ENCODE results near the gene BPIFB2.

DNA sequence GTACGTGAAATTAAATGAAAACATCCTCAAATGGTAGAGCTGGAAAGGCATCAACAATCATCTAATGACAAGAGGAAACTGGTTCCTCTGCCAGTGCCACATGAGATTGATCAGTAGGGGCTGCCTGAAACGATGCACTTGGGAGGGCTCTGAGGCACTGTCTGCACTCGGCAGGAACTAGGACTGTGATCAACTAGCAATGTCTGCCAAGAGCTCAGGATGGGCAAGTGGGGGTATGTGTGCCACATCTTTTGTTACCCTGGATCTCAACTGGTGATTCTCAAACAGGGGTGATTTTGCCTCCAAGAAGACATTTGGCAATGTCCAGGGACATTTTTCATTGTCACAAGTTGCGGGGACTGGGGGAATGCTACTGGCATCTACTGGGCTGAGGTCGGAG is 25.9 kb downstream of the BPIFB2 start:
- no peak for TF ChIP-seq POLR2A (IDR thresholded peaks at IDR 0.05; ENCODE audit: low read depth, low read length)
- TF ChIP-seq, protein P1, sequence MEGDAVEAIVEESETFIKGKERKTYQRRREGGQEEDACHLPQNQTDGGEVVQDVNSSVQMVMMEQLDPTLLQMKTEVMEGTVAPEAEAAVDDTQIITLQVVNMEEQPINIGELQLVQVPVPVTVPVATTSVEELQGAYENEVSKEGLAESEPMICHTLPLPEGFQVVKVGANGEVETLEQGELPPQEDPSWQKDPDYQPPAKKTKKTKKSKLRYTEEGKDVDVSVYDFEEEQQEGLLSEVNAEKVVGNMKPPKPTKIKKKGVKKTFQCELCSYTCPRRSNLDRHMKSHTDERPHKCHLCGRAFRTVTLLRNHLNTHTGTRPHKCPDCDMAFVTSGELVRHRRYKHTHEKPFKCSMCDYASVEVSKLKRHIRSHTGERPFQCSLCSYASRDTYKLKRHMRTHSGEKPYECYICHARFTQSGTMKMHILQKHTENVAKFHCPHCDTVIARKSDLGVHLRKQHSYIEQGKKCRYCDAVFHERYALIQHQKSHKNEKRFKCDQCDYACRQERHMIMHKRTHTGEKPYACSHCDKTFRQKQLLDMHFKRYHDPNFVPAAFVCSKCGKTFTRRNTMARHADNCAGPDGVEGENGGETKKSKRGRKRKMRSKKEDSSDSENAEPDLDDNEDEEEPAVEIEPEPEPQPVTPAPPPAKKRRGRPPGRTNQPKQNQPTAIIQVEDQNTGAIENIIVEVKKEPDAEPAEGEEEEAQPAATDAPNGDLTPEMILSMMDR (IDR thresholded peaks at IDR 0.05; ENCODE audit: extremely low read depth in 1 of 2, insufficient read depth in 1 of 2, low read depth in 1 of 2, low read length in 2 of 2): no peak
- TF ChIP-seq, protein P2, sequence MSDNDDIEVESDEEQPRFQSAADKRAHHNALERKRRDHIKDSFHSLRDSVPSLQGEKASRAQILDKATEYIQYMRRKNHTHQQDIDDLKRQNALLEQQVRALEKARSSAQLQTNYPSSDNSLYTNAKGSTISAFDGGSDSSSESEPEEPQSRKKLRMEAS (IDR thresholded peaks at IDR 0.05; ENCODE audit: insufficient read depth, insufficient read length): no peak

Data from endothelial cell of umbilical vein (primary cell).